Prostate gland (tissue), 2 donors: ENCODE data around the gene ARHGAP19.

Experiments used
- POLR2A ChIP-seq: fragments of 450-650 bp; IDR thresholded peaks from one replicate; pipeline ENCODE4 v1.6.1; 2016; ENCODE audit warnings: antibody characterized with exemption, mild to moderate bottlenecking
- POLR2AphosphoS5 ChIP-seq: sonication (generic); formaldehyde crosslinking; IDR thresholded peaks from one replicate; pipeline ENCODE4 v1.6.1; 2017; ENCODE audit warnings: antibody characterized with exemption
- TF ChIP-seq, protein P1 (sequence below), 4 experiments: fragments of 200-600 bp in 2 of 4; fragments of 450-650 bp in 2 of 4; sonication (generic) in 2 of 4; IDR thresholded peaks; 1 replicate in 3 of 4; 2 replicates in 1 of 4; pipeline ENCODE4 v1.5.1; 2016 to 2019; ENCODE audit warnings: antibody characterized with exemption in 4 of 4, mild to moderate bottlenecking in 2 of 4, moderate library complexity in 2 of 4

DNA sequence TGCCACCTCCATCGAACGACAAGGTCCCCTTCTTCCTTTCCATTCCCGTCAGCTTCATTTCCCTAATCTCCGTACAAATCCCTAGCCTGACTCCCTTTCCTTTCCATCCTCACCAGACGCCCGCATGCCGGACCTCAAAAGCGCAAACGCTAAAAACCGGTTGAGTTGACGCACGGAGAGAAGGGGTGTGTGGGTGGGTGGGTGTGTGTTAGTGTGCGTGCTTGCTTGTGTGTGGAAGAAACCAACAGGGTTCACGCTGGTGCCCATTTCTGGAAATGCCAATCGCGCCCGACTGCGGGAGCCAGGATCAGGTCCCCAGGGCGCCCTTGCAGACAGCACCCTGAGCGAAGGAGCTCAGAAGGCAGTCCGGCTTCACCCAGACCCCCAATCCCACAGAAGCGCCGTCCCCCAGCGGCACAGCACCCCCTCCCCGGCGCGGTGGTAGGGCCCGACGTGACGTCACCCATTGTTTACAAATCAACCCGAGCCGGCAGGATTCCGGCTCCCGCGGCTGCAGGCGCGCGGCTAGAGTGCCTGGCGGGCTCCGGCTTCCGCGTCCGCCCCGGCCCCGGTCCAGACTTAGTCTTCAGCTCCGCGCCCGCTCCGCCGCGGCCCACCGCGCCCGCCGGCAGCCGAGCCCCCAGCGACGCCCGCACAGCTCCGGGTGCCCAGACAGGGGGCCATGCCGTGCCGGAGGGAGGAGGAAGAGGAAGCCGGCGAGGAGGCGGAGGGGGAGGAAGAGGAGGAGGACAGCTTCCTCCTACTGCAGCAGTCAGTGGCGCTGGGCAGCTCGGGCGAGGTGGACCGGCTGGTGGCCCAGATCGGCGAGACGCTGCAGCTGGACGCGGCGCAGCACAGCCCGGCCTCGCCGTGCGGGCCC is 26.6 kb upstream of the ARHGAP19 start, which contains the start of gene FRAT1:
- TF ChIP-seq, protein P1, sequence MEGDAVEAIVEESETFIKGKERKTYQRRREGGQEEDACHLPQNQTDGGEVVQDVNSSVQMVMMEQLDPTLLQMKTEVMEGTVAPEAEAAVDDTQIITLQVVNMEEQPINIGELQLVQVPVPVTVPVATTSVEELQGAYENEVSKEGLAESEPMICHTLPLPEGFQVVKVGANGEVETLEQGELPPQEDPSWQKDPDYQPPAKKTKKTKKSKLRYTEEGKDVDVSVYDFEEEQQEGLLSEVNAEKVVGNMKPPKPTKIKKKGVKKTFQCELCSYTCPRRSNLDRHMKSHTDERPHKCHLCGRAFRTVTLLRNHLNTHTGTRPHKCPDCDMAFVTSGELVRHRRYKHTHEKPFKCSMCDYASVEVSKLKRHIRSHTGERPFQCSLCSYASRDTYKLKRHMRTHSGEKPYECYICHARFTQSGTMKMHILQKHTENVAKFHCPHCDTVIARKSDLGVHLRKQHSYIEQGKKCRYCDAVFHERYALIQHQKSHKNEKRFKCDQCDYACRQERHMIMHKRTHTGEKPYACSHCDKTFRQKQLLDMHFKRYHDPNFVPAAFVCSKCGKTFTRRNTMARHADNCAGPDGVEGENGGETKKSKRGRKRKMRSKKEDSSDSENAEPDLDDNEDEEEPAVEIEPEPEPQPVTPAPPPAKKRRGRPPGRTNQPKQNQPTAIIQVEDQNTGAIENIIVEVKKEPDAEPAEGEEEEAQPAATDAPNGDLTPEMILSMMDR (IDR thresholded peaks at IDR 0.05) = peak in 2 of 4 experiments; percentile 4 to 21
- TF ChIP-seq POLR2A (peak; percentile 84), POLR2AphosphoS5 (peak; percentile 64)
